ENCODE results near the gene SLC35F3.

DNA sequence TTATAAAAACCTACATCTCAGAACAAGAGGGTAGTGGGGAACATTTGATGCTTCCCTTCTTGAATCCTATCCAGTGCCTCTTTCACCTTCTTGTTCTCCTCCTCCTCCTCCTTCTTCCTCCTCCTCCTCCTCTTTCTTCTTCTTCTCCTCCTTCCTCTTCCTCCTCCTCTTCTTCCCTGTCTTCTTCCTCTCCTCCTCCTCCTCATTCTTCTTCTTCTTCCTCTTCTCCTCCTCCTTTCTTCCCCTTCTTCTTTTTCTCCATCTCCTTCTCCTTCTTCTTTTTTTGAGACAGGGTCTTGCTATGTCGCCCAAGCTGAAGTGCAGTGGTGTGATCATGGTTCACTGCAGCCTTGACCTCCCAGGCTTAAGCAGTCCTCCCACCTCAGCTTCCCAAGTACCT lies 31.9 kb downstream of the SLC35F3 start:
- no peak for TF ChIP-seq EZH2 (IDR thresholded peaks at IDR 0.05; ENCODE audit: low read length)
- TF ChIP-seq, protein P1, sequence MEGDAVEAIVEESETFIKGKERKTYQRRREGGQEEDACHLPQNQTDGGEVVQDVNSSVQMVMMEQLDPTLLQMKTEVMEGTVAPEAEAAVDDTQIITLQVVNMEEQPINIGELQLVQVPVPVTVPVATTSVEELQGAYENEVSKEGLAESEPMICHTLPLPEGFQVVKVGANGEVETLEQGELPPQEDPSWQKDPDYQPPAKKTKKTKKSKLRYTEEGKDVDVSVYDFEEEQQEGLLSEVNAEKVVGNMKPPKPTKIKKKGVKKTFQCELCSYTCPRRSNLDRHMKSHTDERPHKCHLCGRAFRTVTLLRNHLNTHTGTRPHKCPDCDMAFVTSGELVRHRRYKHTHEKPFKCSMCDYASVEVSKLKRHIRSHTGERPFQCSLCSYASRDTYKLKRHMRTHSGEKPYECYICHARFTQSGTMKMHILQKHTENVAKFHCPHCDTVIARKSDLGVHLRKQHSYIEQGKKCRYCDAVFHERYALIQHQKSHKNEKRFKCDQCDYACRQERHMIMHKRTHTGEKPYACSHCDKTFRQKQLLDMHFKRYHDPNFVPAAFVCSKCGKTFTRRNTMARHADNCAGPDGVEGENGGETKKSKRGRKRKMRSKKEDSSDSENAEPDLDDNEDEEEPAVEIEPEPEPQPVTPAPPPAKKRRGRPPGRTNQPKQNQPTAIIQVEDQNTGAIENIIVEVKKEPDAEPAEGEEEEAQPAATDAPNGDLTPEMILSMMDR (optimal IDR thresholded peaks at IDR 0.05 in 1 of 3, IDR thresholded peaks at IDR 0.05 in 1 of 3, conservative IDR thresholded peaks at IDR 0.05 in 1 of 3; ENCODE audit: extremely low read depth in 1 of 3, insufficient read depth in 2 of 3, low read length in 3 of 3): no peak
